ENCODE measurements around the gene STXBP2.

STXBP2 gene

GRCh38 chr19:7687177-7687576, 50.3 kb downstream of the STXBP2 start:
- no peaks in the 10 kb centered on the region for H3K9me3 ChIP-seq (ENCODE audit: insufficient read depth, low read length)
- H4K20me1 ChIP-seq (ENCODE audit: low read depth, low read length): no peaks in the 10 kb centered on the region; the same call in 1 of the 2 replicates
- no peak overlapping the region for H3K4me2 ChIP-seq (ENCODE audit: low read depth, low read length, poor library complexity, severe bottlenecking)
- no peaks in the 10 kb centered on the region for H3K79me2 ChIP-seq (ENCODE audit: insufficient read depth, low read length)
- no peak overlapping the region for H3K27ac ChIP-seq (ENCODE audit: low read depth, low read length)
- H3K9ac ChIP-seq (ENCODE audit: low read length): no peak overlapping the region
- H2AFZ ChIP-seq (ENCODE audit: low read depth, low read length, severe bottlenecking): no peak overlapping the region
- no peak overlapping the region for H3K4me3 ChIP-seq (ENCODE audit: insufficient read depth, low read length, poor library complexity, severe bottlenecking)
- no peaks in the 10 kb centered on the region for H3K9me2 ChIP-seq (replicated peaks; ENCODE audit: insufficient read depth, low read length)
- no peaks in the 10 kb centered on the region for H3K36me3 ChIP-seq (ENCODE audit: low read length)
- H3F3A ChIP-seq (ENCODE audit: insufficient read depth): no peaks in the 10 kb centered on the region
- no peaks in the 10 kb centered on the region for H3K27me3 ChIP-seq (ENCODE audit: low read length)
- TF ChIP-seq, protein P1, sequence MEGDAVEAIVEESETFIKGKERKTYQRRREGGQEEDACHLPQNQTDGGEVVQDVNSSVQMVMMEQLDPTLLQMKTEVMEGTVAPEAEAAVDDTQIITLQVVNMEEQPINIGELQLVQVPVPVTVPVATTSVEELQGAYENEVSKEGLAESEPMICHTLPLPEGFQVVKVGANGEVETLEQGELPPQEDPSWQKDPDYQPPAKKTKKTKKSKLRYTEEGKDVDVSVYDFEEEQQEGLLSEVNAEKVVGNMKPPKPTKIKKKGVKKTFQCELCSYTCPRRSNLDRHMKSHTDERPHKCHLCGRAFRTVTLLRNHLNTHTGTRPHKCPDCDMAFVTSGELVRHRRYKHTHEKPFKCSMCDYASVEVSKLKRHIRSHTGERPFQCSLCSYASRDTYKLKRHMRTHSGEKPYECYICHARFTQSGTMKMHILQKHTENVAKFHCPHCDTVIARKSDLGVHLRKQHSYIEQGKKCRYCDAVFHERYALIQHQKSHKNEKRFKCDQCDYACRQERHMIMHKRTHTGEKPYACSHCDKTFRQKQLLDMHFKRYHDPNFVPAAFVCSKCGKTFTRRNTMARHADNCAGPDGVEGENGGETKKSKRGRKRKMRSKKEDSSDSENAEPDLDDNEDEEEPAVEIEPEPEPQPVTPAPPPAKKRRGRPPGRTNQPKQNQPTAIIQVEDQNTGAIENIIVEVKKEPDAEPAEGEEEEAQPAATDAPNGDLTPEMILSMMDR (IDR thresholded peaks at IDR 0.05; ENCODE audit: insufficient read depth, low read length, poor library complexity, severe bottlenecking): no peak
- TF ChIP-seq EZH2phosphoT487 (conservative IDR thresholded peaks at IDR 0.05; ENCODE audit: low read length): no peak

DNA sequence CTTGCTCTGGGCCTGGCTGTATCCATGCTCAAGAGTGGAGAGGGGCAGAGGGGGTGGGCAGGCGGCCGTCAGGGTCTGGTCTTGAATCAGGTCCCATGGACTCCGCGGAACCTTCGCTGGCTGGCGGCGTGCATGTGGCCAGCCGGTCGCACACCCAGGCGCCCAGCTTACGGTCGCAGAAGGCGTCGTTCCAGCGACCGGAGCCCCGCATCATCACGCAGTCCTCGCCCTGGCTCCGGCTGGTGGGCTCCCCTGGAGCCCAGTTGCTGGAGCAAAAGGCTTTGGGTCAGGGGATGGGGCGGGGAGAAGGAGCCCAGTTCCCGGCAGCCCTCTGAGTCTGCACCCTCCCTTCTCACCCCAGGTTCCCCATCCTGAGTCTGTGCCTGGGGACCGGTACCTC, 52.3 kb downstream of the STXBP2 start:
- no peaks in the 10 kb centered on the region for H3F3A ChIP-seq (ENCODE audit: insufficient read depth)
- H3K79me2 ChIP-seq (ENCODE audit: insufficient read depth, low read length): no peaks in the 10 kb centered on the region
- no peaks in the 10 kb centered on the region; the same call in 1 of the 2 replicates for H4K20me1 ChIP-seq (ENCODE audit: low read depth, low read length)
- no peak overlapping the region for H3K27ac ChIP-seq (ENCODE audit: low read depth, low read length)
- no peak overlapping the region for H2AFZ ChIP-seq (ENCODE audit: low read depth, low read length, severe bottlenecking)
- no peaks in the 10 kb centered on the region for H3K9me3 ChIP-seq (ENCODE audit: insufficient read depth, low read length)
- no peaks in the 10 kb centered on the region for H3K36me3 ChIP-seq (ENCODE audit: low read length)
- no peaks in the 10 kb centered on the region for H3K9me2 ChIP-seq (replicated peaks; ENCODE audit: insufficient read depth, low read length)
- H3K4me3 ChIP-seq (ENCODE audit: insufficient read depth, low read length, poor library complexity, severe bottlenecking): no peak overlapping the region
- TF ChIP-seq, protein P1 (IDR thresholded peaks at IDR 0.05; ENCODE audit: insufficient read depth, low read length, poor library complexity, severe bottlenecking): no peak
- H3K27me3 ChIP-seq (ENCODE audit: low read length): no peaks in the 10 kb centered on the region
- no peak overlapping the region for H3K4me2 ChIP-seq (ENCODE audit: low read depth, low read length, poor library complexity, severe bottlenecking)
- no peak overlapping the region for H3K9ac ChIP-seq (ENCODE audit: low read length)

- Histone ChIP-seq H3K4me3 (ENCODE audit: insufficient read depth, low read length, poor library complexity, severe bottlenecking) (no peak overlapping the region), H3K27ac (ENCODE audit: low read depth, low read length) (no peak overlapping the region), H3K27me3 (ENCODE audit: low read length) (no peaks in the 10 kb centered on the region), H3K9me2 (replicated peaks; ENCODE audit: insufficient read depth, low read length) (no peaks in the 10 kb centered on the region), H3K36me3 (ENCODE audit: low read length) (no peaks in the 10 kb centered on the region), H4K20me1 (ENCODE audit: low read depth, low read length) (no peaks in the 10 kb centered on the region), H3F3A (ENCODE audit: insufficient read depth) (no peaks in the 10 kb centered on the region), H3K9ac (ENCODE audit: low read length) (no peak overlapping the region), H3K4me2 (ENCODE audit: low read depth, low read length, poor library complexity, severe bottlenecking) (no peak overlapping the region), H3K79me2 (ENCODE audit: insufficient read depth, low read length) (no peaks in the 10 kb centered on the region), H3K9me3 (ENCODE audit: insufficient read depth, low read length) (no peaks in the 10 kb centered on the region), H2AFZ (ENCODE audit: low read depth, low read length, severe bottlenecking) (no peak overlapping the region)
- TF ChIP-seq, protein P1 (IDR thresholded peaks at IDR 0.05; ENCODE audit: insufficient read depth, low read length, poor library complexity, severe bottlenecking): no peak
- no peak for TF ChIP-seq EZH2phosphoT487 (conservative IDR thresholded peaks at IDR 0.05; ENCODE audit: low read length)
Measured at GRCh38 chr19:7690779-7691258, 53.9 kb downstream of the STXBP2 start.
